Calu3 (cell line): ENCODE data around the gene PABPN1. TPM values are rescaled to one million over a fixed set of nuclear protein-coding genes. Genes with fewer than 3 reads are reported as not detected.

Experiments used
- BruUV-seq: library from RNA; stranded (reverse); fragments of 400-500 nt; replicated peaks from 2 replicates; lab custom pipeline; 2021; lab: Mats Ljungman, UMichigan
- CTCF ChIA-PET: fragments of 300-600 bp; sonication (Branson Sonifier 250); formaldehyde crosslinking; loops from one replicate; lab custom pipeline; 2022; ENCODE audit warnings: antibody characterized with exemption; lab: Charles Lee
- DNase-seq: peaks from one replicate; pipeline ENCODE4 v3.0.0; 2022
- H3K27ac Mint-ChIP-seq: one replicate; pipeline ENCODE4 v1.8.0; 2022; ENCODE audit warnings: mixed read lengths; ENCODE audit not compliant: unreplicated experiment
- H3K27me3 Mint-ChIP-seq: one replicate; pipeline ENCODE4 v1.8.0; 2022; ENCODE audit warnings: mixed read lengths; ENCODE audit not compliant: unreplicated experiment
- H3K36me3 Mint-ChIP-seq: one replicate; pipeline ENCODE4 v1.8.0; 2022; ENCODE audit warnings: mild to moderate bottlenecking, moderate library complexity, mixed read lengths; ENCODE audit not compliant: insufficient read depth, unreplicated experiment
- H3K4me1 Mint-ChIP-seq: one replicate; pipeline ENCODE4 v1.8.0; 2022; ENCODE audit warnings: mild to moderate bottlenecking, low read depth, mixed read lengths; ENCODE audit not compliant: unreplicated experiment
- H3K4me3 Mint-ChIP-seq: one replicate; pipeline ENCODE4 v1.8.0; 2022; ENCODE audit warnings: mild to moderate bottlenecking, low read depth, moderate library complexity, mixed read lengths; ENCODE audit not compliant: unreplicated experiment
- H3K9me3 Mint-ChIP-seq: one replicate; pipeline ENCODE4 v1.8.0; 2022; ENCODE audit warnings: low read depth, mixed read lengths; ENCODE audit not compliant: unreplicated experiment
- intact Hi-C: fragments of 100-400 bp; cut with micrococcal nuclease; formaldehyde crosslinking; loops from one replicate; pipeline ENCODE4 v1.10.0; 2022; ENCODE audit not compliant: unreplicated experiment
- total RNA-seq: library from RNA; stranded (reverse); gene quantifications from 2 replicates; pipeline ENCODE4 v1.2.3, GENCODE V29; 2022
- TF ChIP-seq, protein P1 (sequence below): fragments of 200-600 bp; IDR thresholded peaks from one replicate; pipeline ENCODE4 v1.8.0; 2022; ENCODE audit warnings: antibody characterized with exemption; ENCODE audit not compliant: unreplicated experiment

Gene PABPN1
- total RNA-seq, 1 experiment from 2014 or later = 181 TPM

- Mint-ChIP-seq H3K27ac (no peak overlapping the region), H3K4me3 (no peak overlapping the region), H3K27me3 (peaks cover 85% of the 10 kb centered on the region), H3K36me3 (no peaks in the 10 kb centered on the region), H3K9me3 (peaks cover under 1% of the 10 kb centered on the region), H3K4me1 (no peaks in the 10 kb centered on the region)
- TF ChIP-seq, protein P1, sequence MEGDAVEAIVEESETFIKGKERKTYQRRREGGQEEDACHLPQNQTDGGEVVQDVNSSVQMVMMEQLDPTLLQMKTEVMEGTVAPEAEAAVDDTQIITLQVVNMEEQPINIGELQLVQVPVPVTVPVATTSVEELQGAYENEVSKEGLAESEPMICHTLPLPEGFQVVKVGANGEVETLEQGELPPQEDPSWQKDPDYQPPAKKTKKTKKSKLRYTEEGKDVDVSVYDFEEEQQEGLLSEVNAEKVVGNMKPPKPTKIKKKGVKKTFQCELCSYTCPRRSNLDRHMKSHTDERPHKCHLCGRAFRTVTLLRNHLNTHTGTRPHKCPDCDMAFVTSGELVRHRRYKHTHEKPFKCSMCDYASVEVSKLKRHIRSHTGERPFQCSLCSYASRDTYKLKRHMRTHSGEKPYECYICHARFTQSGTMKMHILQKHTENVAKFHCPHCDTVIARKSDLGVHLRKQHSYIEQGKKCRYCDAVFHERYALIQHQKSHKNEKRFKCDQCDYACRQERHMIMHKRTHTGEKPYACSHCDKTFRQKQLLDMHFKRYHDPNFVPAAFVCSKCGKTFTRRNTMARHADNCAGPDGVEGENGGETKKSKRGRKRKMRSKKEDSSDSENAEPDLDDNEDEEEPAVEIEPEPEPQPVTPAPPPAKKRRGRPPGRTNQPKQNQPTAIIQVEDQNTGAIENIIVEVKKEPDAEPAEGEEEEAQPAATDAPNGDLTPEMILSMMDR = no peak
- intact Hi-C loops = no loop called here
- CTCF ChIA-PET = no interaction called here
- no peak for DNase-seq
- BruUV-seq = no TSS peak
Measured at GRCh38 chr14:23345987-23346692, 24.9 kb downstream of the PABPN1 start.

GRCh38 chr14:23346693-23347405 is 25.6 kb downstream of the PABPN1 start:
- no TSS peak for BruUV-seq
- Mint-ChIP-seq H3K4me3 (no peak overlapping the region), H3K9me3 (peaks cover 3% of the 10 kb centered on the region), H3K27me3 (peaks cover 92% of the 10 kb centered on the region), H3K4me1 (no peaks in the 10 kb centered on the region), H3K27ac (no peak overlapping the region), H3K36me3 (no peaks in the 10 kb centered on the region)
- CTCF ChIA-PET = interaction anchor here (0.9 kb wide), 1 partner anchor 25 kb away, joined by 3 read pairs; no protein-coding TSS in a partner anchor
- intact Hi-C loops = no loop called here
- TF ChIP-seq, protein P1 = no peak
- no peak for DNase-seq

DNA sequence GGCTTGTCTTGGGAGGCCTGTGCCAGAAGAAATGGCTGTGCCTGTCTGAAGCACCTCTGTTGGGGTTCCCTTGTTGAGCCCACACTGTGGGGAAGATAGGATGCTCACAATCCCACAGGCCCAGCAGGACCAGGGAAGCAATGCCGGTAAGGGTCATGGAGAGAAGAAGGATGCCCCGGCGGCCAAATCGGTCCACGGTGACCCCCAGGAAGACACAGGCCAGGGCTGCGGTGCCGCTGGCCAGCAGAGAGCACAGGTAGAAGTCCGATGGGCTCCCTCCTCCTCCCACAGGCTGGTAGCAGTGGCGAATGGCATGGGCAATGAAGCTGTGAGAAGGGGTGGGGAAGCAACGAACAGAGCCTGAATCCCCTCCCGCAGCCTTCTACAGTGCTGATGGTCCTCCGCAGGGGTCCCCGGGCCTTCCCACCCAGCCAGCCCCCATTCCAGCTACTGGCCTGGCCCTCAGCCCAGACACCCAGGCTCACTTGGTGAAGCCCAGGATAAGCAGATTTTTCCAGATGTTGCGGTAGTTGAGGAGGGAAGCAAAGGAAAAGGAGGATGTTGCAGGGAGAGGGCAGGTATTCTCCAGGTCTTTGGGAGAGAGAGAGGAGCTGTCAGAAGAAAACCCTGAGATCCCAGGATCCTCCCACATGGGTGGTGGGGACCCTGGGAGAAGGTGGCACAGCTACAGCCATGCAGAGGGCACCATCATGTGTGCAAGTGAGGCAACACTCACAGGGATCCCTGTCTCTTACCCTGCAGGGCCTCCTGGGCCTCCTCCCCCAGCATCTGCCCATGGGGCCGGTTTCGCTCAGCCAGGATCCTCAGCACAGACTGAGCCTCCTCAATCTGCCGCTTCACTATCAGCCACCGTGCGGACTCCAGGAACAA is 26.4 kb downstream of the PABPN1 start:
- Mint-ChIP-seq H3K4me1 (no peaks in the 10 kb centered on the region), H3K9me3 (peaks cover 3% of the 10 kb centered on the region), H3K27me3 (peaks cover 88% of the 10 kb centered on the region), H3K27ac (no peak overlapping the region), H3K4me3 (no peak overlapping the region), H3K36me3 (no peaks in the 10 kb centered on the region)
- TF ChIP-seq, protein P1 = no peak
- CTCF ChIA-PET = interaction anchor here (0.9 kb wide), 1 partner anchor 26 kb away, joined by 3 read pairs; no protein-coding TSS in a partner anchor
- BruUV-seq = no TSS peak
- intact Hi-C loops = no loop called here
- no peak for DNase-seq

GRCh38 chr14:23348297-23348655 is 27.0 kb downstream of the PABPN1 start:
- Mint-ChIP-seq H3K27ac (no peak overlapping the region), H3K36me3 (no peaks in the 10 kb centered on the region), H3K4me3 (no peak overlapping the region), H3K27me3 (peaks cover 88% of the 10 kb centered on the region), H3K9me3 (peaks cover 3% of the 10 kb centered on the region), H3K4me1 (no peaks in the 10 kb centered on the region)
- intact Hi-C loops = no loop called here
- no TSS peak for BruUV-seq
- CTCF ChIA-PET = no interaction called here
- TF ChIP-seq, protein P1 = no peak
- no peak for DNase-seq
